ENCODE measurements around the gene DOCK10. TPM values are rescaled to one million over a fixed set of nuclear protein-coding genes. Genes with fewer than 3 reads are reported as not detected.

Gene DOCK10
- total RNA-seq, 1 donor from 2014 or later: 1.1 TPM

DNA sequence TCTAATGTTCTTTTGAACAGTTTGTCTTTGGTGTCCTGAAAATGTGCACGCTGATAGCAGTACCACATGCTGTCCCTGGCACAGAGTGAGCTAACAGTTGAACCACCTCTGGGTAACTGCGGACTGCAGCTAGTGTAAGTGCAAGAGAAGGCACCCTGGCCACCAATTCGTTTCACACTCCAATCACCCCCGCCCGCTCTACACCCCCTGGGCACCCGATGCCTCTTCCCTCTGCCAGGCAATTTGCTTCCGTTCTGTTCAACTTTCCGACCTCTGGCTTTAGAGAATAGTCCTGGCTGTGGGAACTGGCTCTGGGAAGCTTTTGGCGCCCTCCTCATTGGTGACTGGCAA is 1.4 kb downstream of the DOCK10 start:
- no peaks in the 10 kb centered on the region for H3K36me3 ChIP-seq (ENCODE audit: control insufficient read depth, insufficient read depth, low read length)
- H3K27me3 ChIP-seq (ENCODE audit: control insufficient read depth, insufficient read depth, low read length): peaks cover 25% of the 10 kb centered on the region
- DNase-seq (ENCODE audit: low read depth): no peak
- no peak for FAIRE-seq
- no peak overlapping the region for H3K4me3 ChIP-seq (ENCODE audit: low read depth, low read length)
- TF ChIP-seq, protein P1, sequence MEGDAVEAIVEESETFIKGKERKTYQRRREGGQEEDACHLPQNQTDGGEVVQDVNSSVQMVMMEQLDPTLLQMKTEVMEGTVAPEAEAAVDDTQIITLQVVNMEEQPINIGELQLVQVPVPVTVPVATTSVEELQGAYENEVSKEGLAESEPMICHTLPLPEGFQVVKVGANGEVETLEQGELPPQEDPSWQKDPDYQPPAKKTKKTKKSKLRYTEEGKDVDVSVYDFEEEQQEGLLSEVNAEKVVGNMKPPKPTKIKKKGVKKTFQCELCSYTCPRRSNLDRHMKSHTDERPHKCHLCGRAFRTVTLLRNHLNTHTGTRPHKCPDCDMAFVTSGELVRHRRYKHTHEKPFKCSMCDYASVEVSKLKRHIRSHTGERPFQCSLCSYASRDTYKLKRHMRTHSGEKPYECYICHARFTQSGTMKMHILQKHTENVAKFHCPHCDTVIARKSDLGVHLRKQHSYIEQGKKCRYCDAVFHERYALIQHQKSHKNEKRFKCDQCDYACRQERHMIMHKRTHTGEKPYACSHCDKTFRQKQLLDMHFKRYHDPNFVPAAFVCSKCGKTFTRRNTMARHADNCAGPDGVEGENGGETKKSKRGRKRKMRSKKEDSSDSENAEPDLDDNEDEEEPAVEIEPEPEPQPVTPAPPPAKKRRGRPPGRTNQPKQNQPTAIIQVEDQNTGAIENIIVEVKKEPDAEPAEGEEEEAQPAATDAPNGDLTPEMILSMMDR (IDR thresholded peaks at IDR 0.05; ENCODE audit: insufficient read depth, low read length, severe bottlenecking): no peak

DNA sequence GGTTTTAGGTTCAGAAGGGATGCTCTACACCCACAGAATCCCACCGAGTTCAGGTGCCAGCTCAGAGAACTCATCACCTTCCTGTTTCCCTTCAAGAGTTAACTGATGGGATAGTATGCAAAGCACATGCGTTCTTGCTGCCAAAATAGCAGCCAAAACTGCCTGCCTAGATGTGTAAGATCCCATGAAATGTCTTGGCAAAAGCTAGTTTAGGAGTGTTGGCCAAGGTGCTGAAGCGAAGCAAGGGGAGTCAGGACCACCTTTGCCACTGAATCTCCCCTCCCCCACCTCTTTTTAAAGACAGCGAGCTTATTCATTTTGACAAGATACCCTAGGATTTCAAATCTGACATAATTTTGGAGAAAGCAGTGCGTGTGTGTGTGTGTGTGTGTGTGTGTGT is 2.1 kb downstream of the DOCK10 start:
- FAIRE-seq (no peak), DNase-seq (ENCODE audit: low read depth) (no peak)
- no peak overlapping the region for H3K4me3 ChIP-seq (ENCODE audit: low read depth, low read length)
- peaks cover 23% of the 10 kb centered on the region for H3K27me3 ChIP-seq (ENCODE audit: control insufficient read depth, insufficient read depth, low read length)
- TF ChIP-seq, protein P1 (IDR thresholded peaks at IDR 0.05; ENCODE audit: insufficient read depth, low read length, severe bottlenecking): no peak
- no peaks in the 10 kb centered on the region for H3K36me3 ChIP-seq (ENCODE audit: control insufficient read depth, insufficient read depth, low read length)

DNA sequence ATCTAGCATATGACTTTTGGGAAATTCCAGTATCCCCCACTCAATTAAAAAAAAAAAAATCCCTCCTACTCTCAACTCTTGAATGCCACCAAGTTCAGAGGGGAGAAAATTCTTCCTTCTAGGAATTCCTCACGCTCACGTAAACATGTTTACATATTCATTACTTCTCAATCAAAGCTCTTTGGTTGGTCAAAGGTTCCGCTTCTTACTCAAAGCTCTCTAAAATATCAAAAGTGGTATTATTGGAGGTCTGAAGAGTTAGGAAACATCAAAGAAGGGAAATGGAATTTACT is 4.1 kb downstream of the DOCK10 start:
- no peak for DNase-seq (ENCODE audit: low read depth)
- FAIRE-seq: no peak
- no peaks in the 10 kb centered on the region for H3K36me3 ChIP-seq (ENCODE audit: control insufficient read depth, insufficient read depth, low read length)
- peaks cover 19% of the 10 kb centered on the region for H3K27me3 ChIP-seq (ENCODE audit: control insufficient read depth, insufficient read depth, low read length)
- TF ChIP-seq, protein P1 (IDR thresholded peaks at IDR 0.05; ENCODE audit: insufficient read depth, low read length, severe bottlenecking): no peak
- no peak overlapping the region for H3K4me3 ChIP-seq (ENCODE audit: low read depth, low read length)

DNA sequence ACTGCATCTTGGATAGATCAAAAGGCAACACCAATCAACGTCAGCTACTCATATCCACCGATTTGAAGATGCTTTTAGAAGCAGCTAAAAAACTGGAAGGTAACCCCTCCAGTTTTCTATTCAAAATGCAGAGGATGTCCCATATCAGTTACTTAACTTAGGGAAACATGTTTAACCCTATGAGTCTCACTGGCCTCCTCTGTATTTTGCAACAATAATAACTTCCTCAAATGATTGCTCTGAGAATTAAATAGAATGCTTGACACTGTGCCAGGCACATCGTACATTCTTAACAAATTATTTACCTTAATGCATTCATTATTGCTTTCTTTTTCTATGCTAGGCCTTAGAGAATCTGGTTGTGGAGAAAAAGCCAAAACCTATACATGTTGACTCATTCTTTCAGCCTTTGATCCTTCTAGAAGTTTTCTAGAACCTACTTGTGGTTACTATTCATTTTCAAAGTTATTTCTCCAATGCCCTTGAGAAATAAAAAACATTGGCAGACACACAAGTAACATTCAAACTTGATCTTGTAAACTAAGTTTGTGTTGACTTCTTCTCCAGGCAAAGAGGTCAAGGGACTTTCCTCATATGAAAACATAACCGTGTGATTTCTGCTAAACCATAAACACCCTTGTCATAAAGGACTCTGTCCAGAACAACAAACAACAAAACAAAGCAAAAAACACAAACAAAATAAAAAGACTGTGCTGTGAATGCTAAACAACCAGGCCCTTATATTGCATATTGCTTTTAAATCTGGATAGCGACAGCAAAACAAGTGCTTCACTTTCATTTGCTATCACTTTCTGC is 4.6 kb downstream of the DOCK10 start:
- H3K27me3 ChIP-seq (ENCODE audit: control insufficient read depth, insufficient read depth, low read length): peaks cover 14% of the 10 kb centered on the region
- TF ChIP-seq, protein P1 (IDR thresholded peaks at IDR 0.05; ENCODE audit: insufficient read depth, low read length, severe bottlenecking): no peak
- no peak for FAIRE-seq

DNA sequence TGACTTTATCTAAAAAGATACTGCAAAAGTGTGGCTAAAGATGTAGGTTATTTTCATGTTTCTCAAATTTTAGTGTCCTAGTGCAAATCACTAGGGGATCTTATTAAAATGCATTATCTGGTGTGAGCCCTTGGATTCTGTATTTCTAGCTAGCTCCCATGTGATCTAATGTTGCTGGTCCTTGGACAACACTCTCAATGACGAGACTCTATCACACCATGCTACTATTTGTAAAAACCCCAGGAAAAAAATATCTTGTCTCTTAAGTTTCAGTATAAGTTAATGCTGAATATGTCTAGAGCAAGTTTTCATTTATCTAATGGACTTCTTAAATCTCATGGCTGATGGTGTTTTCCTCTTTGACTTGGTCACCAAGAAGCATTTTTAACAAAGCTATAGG is 5.8 kb downstream of the DOCK10 start:
- no peak overlapping the region for H3K4me3 ChIP-seq (ENCODE audit: low read depth, low read length)
- peaks cover 10% of the 10 kb centered on the region for H3K27me3 ChIP-seq (ENCODE audit: control insufficient read depth, insufficient read depth, low read length)
- FAIRE-seq (no peak), DNase-seq (ENCODE audit: low read depth) (no peak)
- no peaks in the 10 kb centered on the region for H3K36me3 ChIP-seq (ENCODE audit: control insufficient read depth, insufficient read depth, low read length)
- TF ChIP-seq, protein P1 (IDR thresholded peaks at IDR 0.05; ENCODE audit: insufficient read depth, low read length, severe bottlenecking): no peak

More for the DNA sequence above, 4.6 kb downstream of the DOCK10 start:
- Histone ChIP-seq H3K36me3 (ENCODE audit: control insufficient read depth, insufficient read depth, low read length) (no peaks in the 10 kb centered on the region), H3K4me3 (ENCODE audit: low read depth, low read length) (no peak overlapping the region)
- DNase-seq (ENCODE audit: low read depth): no peak

Measured in bronchial epithelial cell (primary cell).